Panc1 (cell line): ENCODE data around the gene LPAR2. TPM values are rescaled to one million over a fixed set of nuclear protein-coding genes. Genes with fewer than 3 reads are reported as not detected.

ENCODE experiments used
- ATAC-seq: fragments of 200-7000 bp; cut with Tn5 transposase; 2 replicates; pipeline ENCODE4 v1.9.1; 2020; ENCODE audit warnings: mild to moderate bottlenecking, moderate library complexity
- BruUV-seq: library from RNA; stranded (reverse); fragments of 400-500 nt; replicated peaks from 2 replicates; lab custom pipeline; 2021; lab: Mats Ljungman, UMichigan
- CTCF ChIA-PET: fragments of 300-600 bp; sonication (Branson Sonifier 250); formaldehyde crosslinking; loops from one replicate; lab custom pipeline; 2022; ENCODE audit warnings: antibody characterized with exemption; lab: Charles Lee
- POLR2A ChIA-PET: fragments of 300-600 bp; sonication (Branson Sonifier 250); formaldehyde crosslinking; loops from one replicate; lab custom pipeline; 2022; ENCODE audit warnings: antibody characterized with exemption; lab: Charles Lee
- DNase-seq: peaks from one replicate; pipeline ENCODE4 v3.0.0-alpha.2; 2010; ENCODE audit warnings: low read depth, low spot score
- H3K27ac ChIP-seq: 2 replicates; pipeline ENCODE4 v1.5.1; 2011; ENCODE audit warnings: mild to moderate bottlenecking, low read length, inconsistent platforms
- H3K27me3 ChIP-seq: fragments of 200-500 bp; sonication (Bioruptor generic); 2 replicates; pipeline ENCODE4 v1.6.0; 2014; ENCODE audit warnings: low read length, inconsistent platforms; ENCODE audit not compliant: control insufficient read depth, insufficient read depth
- H3K36me3 ChIP-seq: fragments of 200-500 bp; sonication (Bioruptor generic); 2 replicates; pipeline ENCODE4 v1.5.1; 2014; ENCODE audit warnings: inconsistent platforms, mild to moderate bottlenecking, low read length, moderate library complexity; ENCODE audit not compliant: control insufficient read depth, insufficient read depth
- H3K4me1 ChIP-seq: 2 replicates; pipeline ENCODE4 v1.5.1; 2011; ENCODE audit warnings: inconsistent platforms, mild to moderate bottlenecking, low read length, moderate library complexity; ENCODE audit not compliant: control insufficient read depth, insufficient read depth
- H3K4me3 ChIP-seq, 2 experiments: 2 replicates each; pipeline ENCODE4 v1.5.1; 2011 to 2012; ENCODE audit warnings: low read depth in 2 of 2, low read length in 2 of 2, mild to moderate bottlenecking in 2 of 2, inconsistent platforms in 1 of 2, moderate library complexity in 1 of 2
- H3K9me3 ChIP-seq: fragments of 200-500 bp; sonication (Bioruptor generic); 2 replicates; pipeline ENCODE4 v1.5.1; 2014; ENCODE audit warnings: low read depth, mild to moderate bottlenecking, inconsistent platforms, low read length, moderate library complexity; ENCODE audit not compliant: control insufficient read depth, insufficient read depth
- POLR2AphosphoS5 ChIP-seq: IDR thresholded peaks from 2 replicates; pipeline ENCODE4 v1.6.1; 2012; ENCODE audit warnings: mild to moderate bottlenecking, low read depth, low read length, moderate library complexity
- REST ChIP-seq, 2 experiments: IDR thresholded peaks; 2 replicates each; pipeline ENCODE4 v1.6.1; 2011 to 2012; ENCODE audit warnings: low read depth in 2 of 2, control low read depth in 1 of 2, low read length in 1 of 2, mild to moderate bottlenecking in 1 of 2, moderate library complexity in 1 of 2; ENCODE audit not compliant: insufficient read depth in 1 of 2
- SIN3A ChIP-seq: IDR thresholded peaks from 2 replicates; pipeline ENCODE4 v1.6.1; 2012; ENCODE audit warnings: low read depth, mild to moderate bottlenecking, low read length, moderate library complexity, borderline replicate concordance; ENCODE audit not compliant: insufficient read depth
- TCF7L2 ChIP-seq: IDR thresholded peaks from 2 replicates; pipeline ENCODE4 v1.6.1; 2011; ENCODE audit warnings: mild to moderate bottlenecking, low read depth, low read length, inconsistent platforms
- in situ Hi-C: cut with HindIII; loops from 2 replicates; pipeline ENCODE4 v1.10.0; 2016; ENCODE audit warnings: low sequenced_read_pairs, low pct_unique_long_range_greater_than_20kb
- intact Hi-C: fragments of 100-400 bp; cut with micrococcal nuclease; formaldehyde crosslinking; loops from one replicate; pipeline ENCODE4 v1.10.0; 2022; ENCODE audit not compliant: unreplicated experiment
- total RNA-seq: library from RNA; stranded (reverse); gene quantifications from one replicate; pipeline ENCODE4 v1.2.1, GENCODE V29; 2021; ENCODE audit not compliant: unreplicated experiment
- TF ChIP-seq, protein P1 (sequence below): fragments of 450-650 bp; IDR thresholded peaks from 2 replicates; pipeline ENCODE4 v1.5.1; 2017; ENCODE audit warnings: mild to moderate bottlenecking

LPAR2 gene
- total RNA-seq, 1 experiment from 2014 or later, result 16.0 TPM

DNA sequence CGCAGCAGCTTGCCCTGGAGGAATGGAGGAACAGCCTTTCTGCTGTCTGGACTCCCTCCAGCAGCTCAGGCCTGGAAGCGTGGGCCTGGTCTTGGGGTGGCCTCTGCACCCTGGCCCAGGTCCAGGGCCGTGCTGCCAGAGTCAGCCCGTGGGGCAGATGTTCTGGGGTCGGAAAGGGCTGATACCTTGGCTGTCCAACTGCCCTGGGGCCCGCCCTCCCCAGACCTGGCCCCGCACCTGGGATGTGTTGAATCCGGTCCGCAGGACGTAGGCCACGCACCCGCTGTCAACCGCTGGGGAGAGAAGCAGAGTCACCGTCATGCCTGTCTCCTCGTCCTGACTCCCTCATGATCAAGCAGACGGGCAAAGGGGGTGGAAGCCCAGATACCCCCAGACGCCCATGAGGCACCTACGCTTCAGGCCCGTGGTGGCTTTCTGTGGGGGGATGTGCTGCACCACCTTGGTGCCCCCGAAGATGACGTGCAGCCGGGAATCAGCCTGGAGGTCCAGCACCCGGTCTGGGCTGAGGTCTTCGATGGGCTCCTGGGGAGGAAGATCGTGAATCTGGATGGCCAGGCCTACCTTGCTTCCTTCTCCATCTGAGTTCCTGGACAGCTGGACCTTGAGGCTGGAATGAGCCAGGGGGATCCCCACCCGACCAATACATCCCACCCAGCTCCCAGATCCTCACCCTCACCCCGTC, 27.8 kb upstream of the LPAR2 start:
- intact Hi-C loops, result no loop called here
- in situ Hi-C loops, result no loop called here
- no peak for DNase-seq
- no peak for ATAC-seq
- TF ChIP-seq REST (IDR thresholded peaks at IDR 0.05; ENCODE audit: insufficient read depth in 1 of 2, low read depth in 2 of 2, low read length in 1 of 2) (no peak), SIN3A (no peak), POLR2AphosphoS5 (no peak), TCF7L2 (no peak)
- TF ChIP-seq, protein P1, sequence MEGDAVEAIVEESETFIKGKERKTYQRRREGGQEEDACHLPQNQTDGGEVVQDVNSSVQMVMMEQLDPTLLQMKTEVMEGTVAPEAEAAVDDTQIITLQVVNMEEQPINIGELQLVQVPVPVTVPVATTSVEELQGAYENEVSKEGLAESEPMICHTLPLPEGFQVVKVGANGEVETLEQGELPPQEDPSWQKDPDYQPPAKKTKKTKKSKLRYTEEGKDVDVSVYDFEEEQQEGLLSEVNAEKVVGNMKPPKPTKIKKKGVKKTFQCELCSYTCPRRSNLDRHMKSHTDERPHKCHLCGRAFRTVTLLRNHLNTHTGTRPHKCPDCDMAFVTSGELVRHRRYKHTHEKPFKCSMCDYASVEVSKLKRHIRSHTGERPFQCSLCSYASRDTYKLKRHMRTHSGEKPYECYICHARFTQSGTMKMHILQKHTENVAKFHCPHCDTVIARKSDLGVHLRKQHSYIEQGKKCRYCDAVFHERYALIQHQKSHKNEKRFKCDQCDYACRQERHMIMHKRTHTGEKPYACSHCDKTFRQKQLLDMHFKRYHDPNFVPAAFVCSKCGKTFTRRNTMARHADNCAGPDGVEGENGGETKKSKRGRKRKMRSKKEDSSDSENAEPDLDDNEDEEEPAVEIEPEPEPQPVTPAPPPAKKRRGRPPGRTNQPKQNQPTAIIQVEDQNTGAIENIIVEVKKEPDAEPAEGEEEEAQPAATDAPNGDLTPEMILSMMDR, result no peak
- ChIA-PET POLR2A (no interaction called here), CTCF (no interaction called here)
- Histone ChIP-seq H3K4me1 (no peaks in the 10 kb centered on the region), H3K27ac (no peak overlapping the region), H3K36me3 (no peaks in the 10 kb centered on the region; the same call in none of the 2 replicates), H3K4me3 (no peak overlapping the region), H3K9me3 (no peaks in the 10 kb centered on the region), H3K27me3 (no peaks in the 10 kb centered on the region)
- no TSS peak for BruUV-seq

DNA sequence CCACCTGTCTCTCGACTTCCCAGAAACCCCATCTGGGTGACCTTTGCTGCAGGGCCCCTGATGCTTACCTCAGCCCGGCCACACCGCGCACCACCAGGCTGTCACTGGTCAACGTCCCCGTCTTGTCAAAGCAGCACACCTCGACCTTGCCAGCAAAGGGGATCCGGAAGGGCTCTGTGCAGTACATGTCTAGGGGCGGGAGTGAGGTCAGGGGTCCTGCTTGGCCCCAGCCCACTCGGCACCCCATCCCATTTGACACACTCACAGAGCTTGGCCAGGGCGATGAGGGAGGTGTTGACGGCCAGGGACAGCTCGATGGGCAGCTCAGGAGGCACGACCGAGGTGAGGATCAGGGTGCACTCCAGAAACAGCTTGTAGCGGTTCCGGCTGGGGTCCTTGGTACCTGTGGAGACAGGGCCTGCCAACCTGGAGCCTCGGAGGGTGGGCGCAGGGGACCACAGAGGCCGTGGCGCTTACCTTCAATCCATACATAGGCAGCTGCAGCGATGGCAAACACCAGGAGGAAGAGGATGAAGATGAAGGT, 27.1 kb upstream of the LPAR2 start:
- no TSS peak for BruUV-seq

More for the DNA sequence above, 27.1 kb upstream of the LPAR2 start:
- Histone ChIP-seq H3K36me3 (no peaks in the 10 kb centered on the region; the same call in none of the 2 replicates), H3K4me1 (no peaks in the 10 kb centered on the region), H3K27me3 (no peaks in the 10 kb centered on the region), H3K27ac (no peak overlapping the region), H3K9me3 (no peaks in the 10 kb centered on the region), H3K4me3 (no peak overlapping the region)
- DNase-seq, result no peak
- TF ChIP-seq POLR2AphosphoS5 (no peak), TCF7L2 (no peak), SIN3A (no peak), REST (IDR thresholded peaks at IDR 0.05; ENCODE audit: insufficient read depth in 1 of 2, low read depth in 2 of 2, low read length in 1 of 2) (no peak)
- TF ChIP-seq, protein P1, result no peak
- ATAC-seq, result no peak
- in situ Hi-C loops (no loop called here), intact Hi-C loops (no loop called here)
- ChIA-PET POLR2A (no interaction called here), CTCF (no interaction called here)
